NCI-H1694 treated with DMSO at 0.1 percent for 48 hours (cell line): ENCODE measurements around the gene FAM78A.

ENCODE experiments used
- DNase-seq: peaks from one replicate; lab custom pipeline; 2025; lab: John Stamatoyannopoulos, UW

FAM78A gene

DNA sequence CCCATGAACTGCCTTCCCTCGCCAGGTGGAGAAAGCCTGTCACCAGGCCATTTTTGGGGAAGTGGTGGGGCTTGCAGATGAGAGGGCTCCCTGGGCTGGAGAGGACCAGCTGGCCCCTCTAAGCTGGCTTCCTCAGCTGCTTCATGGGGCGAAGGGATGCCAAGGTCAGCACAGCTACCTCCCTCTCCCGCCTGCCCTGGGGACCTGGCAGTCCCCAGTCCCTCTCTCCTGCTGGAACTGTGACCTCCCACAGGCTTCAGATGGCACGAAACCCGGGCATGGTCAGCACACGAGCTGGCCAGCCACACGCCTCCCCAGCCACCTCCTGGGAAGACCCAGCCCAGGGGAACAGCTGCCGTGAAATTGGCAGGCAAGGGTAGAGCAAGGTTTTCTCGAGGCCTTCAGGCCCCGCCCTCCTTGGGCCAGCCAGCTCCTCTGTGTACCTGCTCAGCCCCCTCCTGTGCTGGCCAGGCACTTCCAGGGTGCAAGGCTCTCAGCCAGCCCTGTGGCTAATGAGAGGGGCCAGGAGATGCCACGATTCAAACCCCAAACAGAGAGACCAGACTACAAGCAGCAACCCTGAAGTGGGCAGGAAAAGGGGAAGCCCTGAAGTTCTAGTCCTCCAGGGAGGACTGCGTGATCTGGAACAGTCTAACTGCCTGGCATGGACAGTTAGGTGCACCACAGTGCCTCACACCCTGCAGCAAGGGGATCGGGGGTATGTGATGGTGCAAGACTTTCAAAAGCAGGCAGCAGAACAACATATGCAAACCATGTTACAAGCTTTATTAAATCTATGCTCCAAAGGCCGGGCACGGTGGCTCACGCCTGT is 26.1 kb upstream of the FAM78A start:
- DNase-seq = no peak

DNA sequence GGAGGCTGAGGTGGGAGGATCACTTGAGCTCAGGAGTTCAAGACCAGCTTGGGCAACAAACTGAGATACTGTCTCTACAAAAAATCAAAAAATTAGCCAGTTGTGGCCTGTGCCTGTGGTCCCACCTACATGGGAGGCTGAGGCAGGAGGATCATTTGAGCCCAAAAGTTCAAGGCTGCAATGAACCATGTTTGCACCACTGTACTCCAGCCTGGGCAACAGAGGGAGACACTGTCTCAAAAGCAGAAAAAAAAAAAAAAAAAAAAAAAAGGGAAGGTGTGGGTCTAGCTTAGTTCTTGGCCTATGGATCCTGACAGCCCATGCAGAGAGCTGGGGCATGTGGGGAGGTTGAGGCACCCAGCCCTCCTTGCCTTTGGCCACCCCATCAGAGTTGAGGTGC is 24.1 kb upstream of the FAM78A start:
- no peak for DNase-seq

DNA sequence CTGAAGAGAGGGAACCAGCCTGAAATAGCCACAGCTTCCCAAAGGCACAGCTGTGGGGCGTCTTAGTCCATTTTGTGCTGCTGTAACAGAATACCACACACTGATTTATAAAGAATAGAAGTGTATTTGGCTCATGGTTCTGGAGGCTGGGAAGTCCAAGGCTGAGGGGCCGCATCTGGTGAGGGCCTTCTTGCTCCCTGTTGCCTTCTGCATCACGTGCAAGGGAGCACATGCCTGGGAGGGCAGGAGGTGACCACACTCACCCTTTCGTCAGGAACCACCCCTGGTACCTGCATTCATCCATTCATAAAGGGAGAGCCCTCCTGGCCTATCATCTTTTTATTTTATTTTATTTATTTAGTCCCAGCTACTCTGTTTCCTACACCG is 23.6 kb upstream of the FAM78A start:
- DNase-seq = no peak

DNA sequence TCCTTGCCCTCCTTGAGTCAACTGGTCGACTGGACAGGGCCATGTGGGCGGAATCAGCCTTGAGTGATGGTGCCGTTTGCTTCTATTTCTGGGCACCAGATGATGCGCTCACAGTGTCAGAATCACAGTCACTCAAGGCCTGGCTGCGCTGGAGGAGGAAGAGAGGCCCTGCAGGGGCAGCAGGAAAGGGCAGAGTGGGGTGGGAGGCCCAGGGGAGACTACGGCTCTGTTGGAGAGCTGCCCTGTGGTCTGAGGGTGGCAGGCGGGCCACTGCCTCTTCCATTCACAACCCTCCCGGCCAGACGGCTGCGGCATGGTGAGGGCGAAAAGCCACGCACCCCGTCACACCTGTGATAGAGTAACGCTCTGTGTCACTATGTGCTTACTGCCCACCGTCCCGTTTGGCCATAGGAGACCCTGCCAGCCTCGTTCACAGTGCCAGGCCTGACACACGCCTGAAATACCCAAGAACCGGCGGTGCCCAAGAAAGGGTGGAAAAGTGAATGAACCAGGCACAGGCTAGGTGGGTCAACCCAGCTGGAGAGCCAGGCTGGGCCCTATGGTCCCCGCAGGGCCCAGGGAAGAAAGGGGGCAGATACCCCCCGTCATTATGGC is 23.1 kb upstream of the FAM78A start:
- DNase-seq = no peak

DNA sequence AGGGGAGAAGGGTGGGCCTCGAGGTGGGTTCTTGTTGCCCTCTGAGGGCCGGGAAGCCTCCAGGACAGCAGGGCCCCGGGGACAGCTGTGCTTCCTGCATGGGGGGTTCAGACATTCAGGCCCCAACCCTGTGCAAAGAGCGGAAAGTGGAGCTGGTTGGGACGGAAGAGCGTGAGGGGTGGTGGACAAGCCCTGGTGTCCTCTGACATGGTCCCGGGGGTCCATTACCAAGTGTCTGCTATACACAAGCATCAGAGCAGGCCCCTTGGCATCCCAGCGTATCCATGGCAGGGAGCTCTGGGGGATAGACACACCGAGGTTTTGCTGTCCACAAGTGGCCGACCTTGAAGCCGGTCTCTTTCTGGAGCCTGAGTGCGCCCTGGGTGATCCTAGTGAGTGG is 22.5 kb upstream of the FAM78A start:
- no peak for DNase-seq

DNA sequence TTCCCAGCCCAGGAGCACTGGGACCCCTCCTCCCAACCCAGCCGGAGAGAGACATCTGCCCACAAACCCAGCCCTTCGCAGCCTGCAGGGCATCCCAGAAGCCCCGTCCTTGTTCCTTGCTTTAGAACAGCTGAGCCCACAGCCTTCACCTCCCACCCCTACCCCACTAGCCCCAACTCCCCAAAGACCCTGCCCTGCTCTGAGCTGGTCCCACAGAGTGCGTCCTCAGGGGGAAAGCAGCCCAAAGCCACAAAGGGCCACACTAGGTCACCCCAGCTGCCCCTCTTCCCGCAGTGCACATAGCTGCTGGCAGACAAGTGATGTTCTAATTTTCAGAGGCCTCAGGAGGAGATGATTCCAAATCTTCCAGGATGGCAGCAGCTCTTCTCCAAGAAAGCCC is 22.0 kb upstream of the FAM78A start:
- no peak for DNase-seq

DNA sequence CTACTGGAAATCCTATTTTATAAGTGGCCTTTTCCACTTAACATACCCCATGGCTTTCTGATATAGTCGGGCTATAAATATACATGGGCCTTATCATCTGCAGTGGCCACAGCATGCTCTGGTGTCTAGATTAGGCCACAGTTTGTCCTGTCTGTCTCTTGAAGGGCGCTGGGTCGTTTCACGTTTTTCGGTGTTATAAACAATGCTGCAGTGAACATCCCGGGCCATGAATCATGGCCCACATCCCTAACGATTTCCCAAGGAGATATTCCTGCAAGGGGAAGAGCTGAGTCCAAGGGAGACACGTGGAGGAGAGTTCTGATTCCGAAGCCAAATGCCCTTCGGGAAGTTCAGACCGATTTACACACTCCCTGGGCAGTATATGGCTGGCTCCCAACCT is 21.6 kb upstream of the FAM78A start:
- DNase-seq = no peak

DNA sequence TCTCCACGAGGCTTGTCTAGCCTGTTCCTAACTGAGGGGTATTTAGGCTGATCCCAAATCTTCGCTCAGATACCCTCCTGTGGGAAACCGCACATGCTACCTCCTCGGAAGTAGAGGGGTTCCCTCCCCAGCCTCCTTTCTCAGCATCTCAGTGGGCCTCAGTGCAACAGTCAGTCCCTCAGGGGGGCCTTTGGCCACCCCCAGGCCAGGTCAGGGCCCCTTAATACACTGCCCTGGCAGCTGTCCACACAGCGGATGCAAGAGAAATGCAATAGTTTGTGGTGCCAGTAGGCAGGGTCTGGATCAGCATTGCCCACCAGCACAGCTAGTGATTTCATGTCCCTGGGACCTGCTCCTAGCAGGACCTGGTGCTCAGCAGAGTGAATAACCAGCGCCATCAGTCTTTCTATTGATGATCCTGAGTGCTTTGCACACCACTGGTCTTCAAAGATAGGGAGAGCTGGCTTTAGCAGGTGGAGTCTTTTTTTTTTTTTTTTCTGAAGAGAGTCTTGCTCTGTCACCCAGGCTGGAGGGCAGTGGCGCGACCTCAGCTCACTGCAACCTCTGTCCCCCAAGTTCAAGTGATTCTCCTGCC is 20.7 kb upstream of the FAM78A start:
- no peak for DNase-seq

DNA sequence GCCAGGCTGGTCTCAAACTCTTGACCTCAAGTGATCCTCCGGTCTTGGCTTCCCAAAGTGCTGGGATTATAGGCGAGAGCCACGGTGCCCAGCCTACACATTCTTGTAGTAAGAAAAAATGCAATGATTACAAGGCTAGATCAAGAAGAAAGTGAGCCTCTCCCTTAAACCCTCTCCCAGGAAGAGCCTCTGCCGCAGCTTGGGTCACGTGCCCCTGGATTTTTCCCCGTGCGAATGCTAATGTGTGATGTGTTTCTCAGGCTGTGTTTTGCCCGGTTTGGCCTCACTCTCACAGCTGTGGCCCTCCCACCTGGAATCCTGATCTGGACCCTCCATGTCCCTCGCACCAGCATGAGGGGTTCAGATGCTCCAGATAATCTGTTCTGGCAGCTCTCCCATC is 20.1 kb upstream of the FAM78A start:
- DNase-seq = no peak

DNA sequence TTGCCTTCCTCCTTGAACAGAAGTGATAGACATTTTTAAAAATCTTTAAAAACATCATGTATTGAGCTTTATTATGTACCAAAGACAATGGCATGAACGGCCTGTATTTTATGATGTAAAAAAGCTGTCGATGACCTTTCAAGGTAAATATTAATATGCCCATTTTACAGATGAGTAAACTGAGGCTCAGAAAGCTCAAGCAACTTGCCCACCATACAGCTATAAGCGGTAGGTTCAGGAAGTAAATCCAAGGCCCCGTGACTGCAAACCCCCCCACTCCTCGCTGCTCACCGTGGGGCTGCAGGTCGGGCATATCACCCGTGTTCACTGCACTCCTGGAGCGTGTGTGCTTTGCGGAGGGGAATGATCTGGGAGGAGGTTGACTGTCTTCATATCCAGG is 16.6 kb upstream of the FAM78A start:
- no peak for DNase-seq

DNA sequence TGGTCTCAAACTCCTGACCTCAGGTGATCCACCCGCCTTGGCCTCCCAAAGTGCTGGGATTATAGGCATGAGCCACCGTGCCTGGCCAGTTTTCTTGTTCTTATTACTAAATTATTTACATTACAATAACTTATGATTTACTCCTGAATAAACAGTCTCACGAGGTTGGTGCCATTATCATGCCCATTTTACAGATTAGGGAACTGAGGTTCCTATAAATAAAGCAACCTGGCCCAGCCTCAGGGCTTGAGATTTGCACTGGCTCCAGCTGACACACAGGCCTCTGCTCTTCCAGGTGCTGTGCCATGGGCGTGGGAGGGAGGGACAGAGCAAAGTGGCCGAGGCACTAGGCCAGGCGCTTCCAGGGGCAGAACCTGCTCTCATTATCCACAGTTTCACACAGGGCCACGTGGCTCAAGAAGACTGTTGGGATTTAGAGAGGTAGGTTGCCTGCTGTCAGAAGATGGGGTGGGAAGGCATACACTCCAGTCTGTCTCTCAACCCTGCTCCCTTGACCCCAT is 15.5 kb upstream of the FAM78A start:
- DNase-seq = no peak

DNA sequence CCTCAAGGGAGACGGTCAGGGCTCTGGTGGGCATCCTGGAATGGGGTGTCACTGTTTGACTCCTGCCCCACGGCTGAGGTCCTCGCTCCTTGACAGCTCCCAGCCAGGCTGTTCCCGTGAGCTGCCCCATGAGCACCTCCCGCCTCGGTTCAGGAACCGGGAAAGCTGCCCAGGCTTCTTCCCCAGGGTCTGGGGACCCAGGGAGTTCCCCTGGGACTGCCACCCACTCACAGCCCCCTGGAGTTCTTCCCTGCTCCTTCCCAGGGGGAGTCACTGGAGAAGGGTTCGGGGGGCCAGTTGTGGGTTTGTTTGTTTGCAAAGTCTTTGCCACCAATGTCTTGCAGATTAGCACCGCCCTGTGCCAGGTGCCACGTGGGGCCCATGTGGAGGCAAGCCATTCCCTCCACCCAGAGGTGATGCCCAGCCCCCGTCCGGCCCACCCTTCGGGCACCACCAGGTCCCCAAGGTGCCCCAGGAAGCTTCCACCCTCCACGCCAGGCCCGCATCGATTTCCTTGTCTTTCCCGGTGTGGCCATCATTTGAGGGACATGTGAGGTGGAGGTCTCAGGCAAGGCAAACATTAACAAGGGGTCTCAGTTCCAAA is 14.6 kb upstream of the FAM78A start:
- DNase-seq = no peak

DNA sequence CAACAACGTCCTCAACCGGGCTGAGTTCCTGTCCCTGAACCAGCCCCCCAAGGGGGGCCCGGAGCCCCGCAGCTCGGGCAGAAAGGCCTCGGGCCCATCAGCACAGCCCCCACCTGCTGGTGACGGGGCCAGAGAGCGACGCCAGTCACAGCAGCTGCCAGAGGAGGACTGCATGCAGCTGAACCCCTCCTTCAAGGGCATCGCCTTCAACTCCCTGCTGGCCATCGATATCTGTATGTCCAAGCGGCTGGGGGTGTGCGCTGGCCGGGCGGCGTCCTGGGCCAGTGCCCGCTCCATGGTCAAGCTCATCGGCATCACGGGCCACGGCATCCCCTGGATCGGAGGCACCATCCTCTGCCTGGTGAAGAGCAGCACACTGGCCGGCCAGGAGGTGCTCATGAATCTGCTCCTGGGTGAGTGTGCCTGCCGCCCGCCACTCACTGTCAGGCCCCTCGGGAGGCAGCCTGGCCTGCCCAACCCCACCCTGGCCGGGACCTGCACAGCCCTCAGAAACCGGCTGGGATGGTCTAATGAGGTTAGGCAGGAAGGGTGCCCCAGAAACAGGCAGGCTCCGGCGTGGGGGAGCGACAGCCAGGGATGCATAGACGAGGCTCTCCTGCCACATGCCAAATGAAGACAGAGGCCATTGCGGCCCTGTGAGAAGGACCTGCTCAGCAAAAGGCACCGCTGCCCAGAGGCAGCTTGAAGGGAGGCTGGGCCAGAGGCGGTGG is 13.9 kb upstream of the FAM78A start:
- no peak for DNase-seq

DNA sequence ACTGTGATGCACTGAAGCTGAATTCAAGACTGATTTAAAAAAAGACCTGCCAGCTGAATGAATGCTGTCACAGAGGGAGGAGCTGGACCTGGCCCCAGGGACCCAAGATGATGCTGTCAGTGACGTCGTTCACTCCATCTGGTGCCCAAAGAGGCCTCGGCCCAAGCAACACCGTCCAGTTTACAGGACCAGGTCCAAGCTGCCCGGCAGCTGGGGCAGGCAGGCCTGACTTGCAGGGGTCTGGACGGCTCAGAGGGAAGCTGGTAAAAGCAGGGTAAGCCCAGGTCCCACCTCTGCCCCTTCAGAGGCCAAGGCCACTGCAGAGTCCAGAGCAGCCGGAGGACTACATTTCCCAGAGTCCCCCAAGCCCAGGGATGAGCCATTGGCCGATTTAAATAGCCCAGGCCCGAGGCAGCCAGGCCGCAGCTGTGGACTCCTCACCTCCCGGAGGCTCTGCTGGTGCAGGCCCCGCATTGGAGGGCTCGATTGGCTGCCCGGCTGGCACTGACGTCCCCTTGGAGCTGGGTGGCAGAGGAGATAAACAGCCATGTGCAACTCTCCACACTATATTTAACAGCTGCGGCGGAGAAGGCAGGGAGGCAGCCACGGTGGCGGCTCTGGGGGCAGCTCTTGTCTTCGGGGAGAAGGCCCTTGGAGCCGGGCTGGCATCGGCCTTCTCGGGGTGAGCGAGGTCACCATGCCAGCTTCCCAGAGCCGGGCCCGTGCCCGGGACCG is 13.2 kb upstream of the FAM78A start, which contains the start of gene PLPP7:
Gene PLPP7, plus strand, starts transcription at position 423 of the 735 bp plus-strand sequence. Its CDS starts 275 bp downstream, at position 698.
- DNase-seq = peak; percentile 37

DNA sequence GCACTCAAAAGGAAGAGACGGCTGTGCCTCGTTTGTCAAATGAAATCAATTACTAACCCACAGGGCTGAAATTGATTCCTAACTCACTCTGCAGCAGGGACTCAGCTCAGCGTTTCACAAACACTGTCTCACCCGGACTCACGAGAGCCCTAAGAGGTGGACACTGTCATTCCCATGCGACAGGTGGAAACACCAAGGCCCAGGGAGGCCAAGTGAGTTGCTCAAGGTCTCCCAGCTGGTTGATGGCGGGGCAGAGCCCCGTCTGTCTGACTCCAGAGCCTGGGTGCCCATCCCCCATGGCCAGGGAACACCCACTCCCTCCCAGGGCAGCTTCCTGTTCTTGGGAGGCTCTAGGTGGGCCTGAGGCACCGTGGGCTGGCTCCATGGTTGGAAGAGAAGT is 11.9 kb upstream of the FAM78A start:
- no peak for DNase-seq

DNA sequence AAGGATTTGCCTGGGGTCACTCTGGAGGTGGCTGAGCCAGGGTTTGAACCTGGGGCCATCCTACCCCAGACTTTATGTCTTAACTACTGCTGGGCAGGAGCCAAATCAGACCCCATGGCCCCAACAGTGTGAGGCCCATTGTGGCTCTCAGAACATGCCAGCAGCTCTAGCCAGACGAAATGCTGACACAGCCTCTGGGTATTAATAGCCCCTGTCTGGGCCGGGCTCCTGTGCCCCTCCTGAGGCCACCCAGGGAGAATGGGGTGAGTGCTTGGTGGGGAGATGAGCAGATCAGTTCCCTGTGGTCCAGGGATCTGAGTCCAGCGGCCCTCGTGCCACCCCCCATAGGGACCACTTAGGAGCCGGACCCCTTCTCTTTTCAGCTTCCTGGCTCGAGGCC is 11.0 kb upstream of the FAM78A start:
- no peak for DNase-seq

DNA sequence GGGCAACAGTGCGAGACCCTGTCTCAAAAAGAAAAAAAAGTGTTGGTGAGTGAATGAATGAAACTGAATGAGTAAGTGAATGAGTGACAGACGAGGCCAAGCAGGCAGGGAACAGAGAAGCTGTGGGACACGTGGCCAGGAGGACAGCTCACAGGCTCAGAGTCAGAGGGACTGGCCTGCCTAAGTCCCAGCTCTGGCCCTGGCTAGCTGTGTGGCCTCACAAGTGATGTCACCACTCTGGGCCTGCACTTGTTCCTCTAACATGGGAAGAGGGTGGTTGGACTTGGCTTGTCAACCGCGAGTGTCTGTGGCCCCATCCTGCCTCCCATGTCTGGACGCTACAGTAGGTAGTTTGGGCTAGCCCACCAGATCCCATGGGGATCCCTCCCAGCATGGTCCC is 8.5 kb upstream of the FAM78A start:
- DNase-seq = no peak

DNA sequence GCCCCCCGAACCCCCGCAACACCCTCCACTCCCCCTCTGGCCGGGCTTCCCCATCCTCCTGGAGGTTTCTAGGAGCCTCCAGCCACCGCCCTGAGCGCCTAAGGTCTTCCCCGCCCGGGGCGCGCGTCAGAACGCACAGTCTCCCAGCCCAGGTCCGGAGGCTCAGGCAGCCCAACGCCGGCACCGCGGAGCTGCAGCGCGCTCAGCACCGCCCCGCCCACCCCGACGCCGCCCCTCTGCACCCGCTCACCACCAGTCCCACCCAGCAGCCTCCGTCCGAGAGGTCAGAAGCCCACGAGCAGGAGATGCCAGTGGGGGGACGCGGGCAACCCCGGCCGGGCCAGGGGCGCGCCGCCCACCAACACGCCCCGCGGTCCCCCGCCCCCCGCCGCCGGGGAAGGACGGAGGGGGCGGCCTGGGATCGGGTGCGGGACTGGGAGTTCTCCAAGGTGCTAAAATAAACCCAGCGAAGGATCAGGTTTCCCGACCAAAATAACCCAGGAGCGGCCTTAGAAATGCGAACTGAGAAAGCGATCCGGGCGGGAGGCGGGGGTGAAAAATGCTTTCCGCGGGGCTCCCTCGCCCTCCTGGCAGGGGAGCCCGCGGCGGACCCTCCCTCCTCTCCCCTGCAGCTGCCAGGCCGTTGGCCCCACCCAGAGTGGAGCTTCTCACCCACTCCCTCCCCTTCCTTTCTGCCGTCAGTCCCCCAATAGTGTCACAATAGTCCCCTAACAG is 6.5 kb upstream of the FAM78A start:
- no peak for DNase-seq

DNA sequence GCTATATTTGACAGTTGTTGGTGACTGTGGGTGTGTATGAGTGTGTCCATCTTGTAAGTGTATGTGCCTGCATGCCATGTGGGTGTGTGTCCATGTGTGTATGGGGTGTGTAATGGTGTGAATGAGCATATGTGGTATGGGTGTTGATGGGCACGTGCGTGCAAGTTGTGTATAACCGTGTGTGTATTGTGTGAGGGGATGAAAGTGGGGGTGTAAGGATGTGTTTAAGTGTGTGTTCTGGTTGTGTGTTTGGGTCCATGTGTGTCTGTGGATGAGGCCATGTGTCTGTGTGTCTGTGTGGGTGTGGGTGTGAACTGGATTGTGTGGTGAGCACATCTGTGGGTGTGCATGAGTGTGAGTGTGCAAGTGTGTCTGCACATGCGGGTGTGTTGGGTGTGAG is 5.9 kb upstream of the FAM78A start:
- no peak for DNase-seq

DNA sequence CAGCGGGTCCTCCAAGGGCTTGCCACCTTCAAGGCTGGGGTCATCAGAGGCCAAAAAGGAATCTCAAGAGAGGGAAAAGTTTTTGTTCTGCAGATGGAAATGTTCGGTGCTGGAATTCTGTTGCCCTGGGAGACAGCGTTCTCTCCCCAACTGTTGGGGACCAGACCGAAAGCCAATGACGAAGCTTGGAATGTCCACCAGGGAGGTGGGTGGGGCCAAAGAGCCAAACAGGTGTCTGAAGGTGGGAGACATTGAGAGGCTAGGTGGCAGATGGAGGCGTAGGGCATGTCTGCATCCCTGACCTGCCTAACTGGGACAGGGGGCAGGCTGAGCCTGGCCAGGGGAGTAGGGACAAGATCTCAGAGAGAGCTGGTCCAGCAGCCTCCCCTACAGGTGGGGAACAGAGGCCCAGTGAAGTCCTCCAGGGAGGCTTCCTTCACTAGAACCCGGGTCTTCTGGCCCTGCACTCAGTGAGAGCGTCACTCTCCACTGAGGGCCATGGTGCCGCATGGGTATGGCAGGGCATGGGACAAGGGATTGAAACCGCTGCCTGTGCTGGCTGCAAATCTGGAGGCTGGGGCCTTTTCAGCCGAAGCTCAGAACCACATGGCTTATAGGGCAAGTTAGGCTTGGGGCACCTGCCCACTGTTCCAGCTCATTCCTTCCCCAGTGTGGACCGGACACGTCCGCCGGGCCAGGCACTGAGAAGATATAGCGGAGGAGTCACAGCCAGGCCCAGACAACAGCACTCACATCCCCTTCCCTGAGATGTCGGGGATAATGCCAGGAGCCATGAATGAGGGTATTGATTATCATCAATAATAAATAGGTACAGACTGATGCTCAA is 5.0 kb upstream of the FAM78A start:
- no peak for DNase-seq
